ENCODE data around the gene SETD2. TPM values are rescaled to one million over a fixed set of nuclear protein-coding genes. Genes with fewer than 3 reads are reported as not detected.

SETD2 gene
- total and polyA plus RNA-seq, 2 experiments from 2014 or later = 16.7 to 45.2 TPM

DNA sequence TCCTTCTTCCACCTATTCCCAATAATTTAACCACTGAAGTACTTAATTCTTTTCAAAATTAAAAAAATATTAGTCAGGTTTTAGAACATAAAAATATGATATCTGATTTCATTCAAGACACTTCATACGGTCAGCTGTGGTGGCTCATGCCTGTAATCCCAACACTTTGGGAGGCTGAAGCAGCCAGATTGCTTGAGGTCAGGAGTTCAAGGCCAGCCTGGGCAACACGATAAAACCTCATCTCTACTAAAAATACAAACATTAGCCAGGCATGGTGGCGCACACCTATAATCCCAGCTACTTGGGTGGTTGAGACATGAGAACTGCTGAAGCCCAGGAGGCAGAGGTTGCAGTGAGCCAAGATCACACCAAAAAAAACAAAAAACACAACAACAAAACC is 127.8 kb downstream of the SETD2 start (continued):
- TF ChIP-seq ZNF331 (CRISPR knock-in tag; IDR thresholded peaks at IDR 0.05; ENCODE audit: low read depth) (no peak), ZNF114 (CRISPR knock-in tag; IDR thresholded peaks at IDR 0.05) (no peak), STAT1 (IDR thresholded peaks at IDR 0.05; ENCODE audit: unreplicated experiment) (no peak), NANOG (IDR thresholded peaks at IDR 0.05; ENCODE audit: borderline replicate concordance) (no peak)
- TF ChIP-seq, protein P1, sequence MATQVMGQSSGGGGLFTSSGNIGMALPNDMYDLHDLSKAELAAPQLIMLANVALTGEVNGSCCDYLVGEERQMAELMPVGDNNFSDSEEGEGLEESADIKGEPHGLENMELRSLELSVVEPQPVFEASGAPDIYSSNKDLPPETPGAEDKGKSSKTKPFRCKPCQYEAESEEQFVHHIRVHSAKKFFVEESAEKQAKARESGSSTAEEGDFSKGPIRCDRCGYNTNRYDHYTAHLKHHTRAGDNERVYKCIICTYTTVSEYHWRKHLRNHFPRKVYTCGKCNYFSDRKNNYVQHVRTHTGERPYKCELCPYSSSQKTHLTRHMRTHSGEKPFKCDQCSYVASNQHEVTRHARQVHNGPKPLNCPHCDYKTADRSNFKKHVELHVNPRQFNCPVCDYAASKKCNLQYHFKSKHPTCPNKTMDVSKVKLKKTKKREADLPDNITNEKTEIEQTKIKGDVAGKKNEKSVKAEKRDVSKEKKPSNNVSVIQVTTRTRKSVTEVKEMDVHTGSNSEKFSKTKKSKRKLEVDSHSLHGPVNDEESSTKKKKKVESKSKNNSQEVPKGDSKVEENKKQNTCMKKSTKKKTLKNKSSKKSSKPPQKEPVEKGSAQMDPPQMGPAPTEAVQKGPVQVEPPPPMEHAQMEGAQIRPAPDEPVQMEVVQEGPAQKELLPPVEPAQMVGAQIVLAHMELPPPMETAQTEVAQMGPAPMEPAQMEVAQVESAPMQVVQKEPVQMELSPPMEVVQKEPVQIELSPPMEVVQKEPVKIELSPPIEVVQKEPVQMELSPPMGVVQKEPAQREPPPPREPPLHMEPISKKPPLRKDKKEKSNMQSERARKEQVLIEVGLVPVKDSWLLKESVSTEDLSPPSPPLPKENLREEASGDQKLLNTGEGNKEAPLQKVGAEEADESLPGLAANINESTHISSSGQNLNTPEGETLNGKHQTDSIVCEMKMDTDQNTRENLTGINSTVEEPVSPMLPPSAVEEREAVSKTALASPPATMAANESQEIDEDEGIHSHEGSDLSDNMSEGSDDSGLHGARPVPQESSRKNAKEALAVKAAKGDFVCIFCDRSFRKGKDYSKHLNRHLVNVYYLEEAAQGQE (IDR thresholded peaks at IDR 0.05; ENCODE audit: unreplicated experiment) = no peak
- TF ChIP-seq, protein P2, sequence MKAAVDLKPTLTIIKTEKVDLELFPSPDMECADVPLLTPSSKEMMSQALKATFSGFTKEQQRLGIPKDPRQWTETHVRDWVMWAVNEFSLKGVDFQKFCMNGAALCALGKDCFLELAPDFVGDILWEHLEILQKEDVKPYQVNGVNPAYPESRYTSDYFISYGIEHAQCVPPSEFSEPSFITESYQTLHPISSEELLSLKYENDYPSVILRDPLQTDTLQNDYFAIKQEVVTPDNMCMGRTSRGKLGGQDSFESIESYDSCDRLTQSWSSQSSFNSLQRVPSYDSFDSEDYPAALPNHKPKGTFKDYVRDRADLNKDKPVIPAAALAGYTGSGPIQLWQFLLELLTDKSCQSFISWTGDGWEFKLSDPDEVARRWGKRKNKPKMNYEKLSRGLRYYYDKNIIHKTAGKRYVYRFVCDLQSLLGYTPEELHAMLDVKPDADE (IDR thresholded peaks at IDR 0.05) = no peak

DNA sequence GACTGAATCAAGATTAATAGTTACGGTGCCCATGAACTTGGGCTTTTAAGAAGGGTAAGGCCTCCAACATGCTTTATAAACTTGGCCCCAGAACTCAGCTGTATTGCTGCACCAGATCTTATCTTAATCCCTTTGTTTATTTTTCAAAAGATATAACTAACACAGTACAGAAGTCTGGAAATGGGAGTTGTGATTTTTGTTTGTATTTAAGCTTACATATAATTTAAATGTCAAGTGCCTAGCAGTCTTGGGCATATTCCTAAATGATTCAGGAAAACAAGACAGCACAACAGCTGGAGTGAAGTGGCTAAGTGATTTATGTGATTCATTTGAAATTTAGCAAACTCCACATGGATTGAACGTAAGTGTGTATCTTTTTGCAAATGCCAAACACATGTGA is 128.3 kb downstream of the SETD2 start:
- no peaks in the 10 kb centered on the region for H3K27me3 Mint-ChIP-seq (ENCODE audit: insufficient read depth, low read depth, poor library complexity)
- DNase-seq (ENCODE audit: low spot score) (no peak), ATAC-seq (no peak)
- Histone ChIP-seq H3K27ac (ENCODE audit: low read depth) (no peak overlapping the region), H3F3A (replicated peaks; ENCODE audit: low read depth) (no peaks in the 10 kb centered on the region), H3K36me3 (ENCODE audit: insufficient read depth) (peaks cover 29% of the 10 kb centered on the region), H4K20me1 (replicated peaks; ENCODE audit: insufficient read depth) (peaks cover 12% of the 10 kb centered on the region; the same call in 1 of the 2 replicates), H3K9me2 (ENCODE audit: insufficient read depth) (no peaks in the 10 kb centered on the region), H3K27me3 (ENCODE audit: insufficient read depth) (no peaks in the 10 kb centered on the region), H3K4me1 (ENCODE audit: insufficient read depth) (no peaks in the 10 kb centered on the region), H2AFZ (no peak overlapping the region), H3K4me3 (no peak overlapping the region), H3K79me2 (replicated peaks; ENCODE audit: insufficient read depth) (no peaks in the 10 kb centered on the region), H3K4me2 (no peak overlapping the region)
- H3K36me3 Mint-ChIP-seq (ENCODE audit: low read depth) = peaks cover 50% of the 10 kb centered on the region
- no peak overlapping the region for H3K4me3 Mint-ChIP-seq
- H3K4me1 Mint-ChIP-seq = no peaks in the 10 kb centered on the region
- no peak overlapping the region for H3K27ac Mint-ChIP-seq
- H3K9me3 Mint-ChIP-seq = 0 out of 3 replicates have a peak, but pooled peaks cover 4% of the 10 kb centered on the region
- TF ChIP-seq NANOG (IDR thresholded peaks at IDR 0.05; ENCODE audit: borderline replicate concordance) (no peak), EZH2phosphoT487 (IDR thresholded peaks at IDR 0.05; ENCODE audit: unreplicated experiment) (no peak), CREB1 (CRISPR knock-in tag; IDR thresholded peaks at IDR 0.05; ENCODE audit: low read depth) (no peak), STAT1 (IDR thresholded peaks at IDR 0.05; ENCODE audit: unreplicated experiment) (no peak), EZH2 (IDR thresholded peaks at IDR 0.05; ENCODE audit: low read depth, unreplicated experiment) (no peak), JUNB (IDR thresholded peaks at IDR 0.05; ENCODE audit: unreplicated experiment) (no peak), ZNF331 (CRISPR knock-in tag; IDR thresholded peaks at IDR 0.05; ENCODE audit: low read depth) (no peak), POLR2AphosphoS5 (IDR thresholded peaks at IDR 0.05; ENCODE audit: low read depth) (no peak)
- TF ChIP-seq, protein P3, sequence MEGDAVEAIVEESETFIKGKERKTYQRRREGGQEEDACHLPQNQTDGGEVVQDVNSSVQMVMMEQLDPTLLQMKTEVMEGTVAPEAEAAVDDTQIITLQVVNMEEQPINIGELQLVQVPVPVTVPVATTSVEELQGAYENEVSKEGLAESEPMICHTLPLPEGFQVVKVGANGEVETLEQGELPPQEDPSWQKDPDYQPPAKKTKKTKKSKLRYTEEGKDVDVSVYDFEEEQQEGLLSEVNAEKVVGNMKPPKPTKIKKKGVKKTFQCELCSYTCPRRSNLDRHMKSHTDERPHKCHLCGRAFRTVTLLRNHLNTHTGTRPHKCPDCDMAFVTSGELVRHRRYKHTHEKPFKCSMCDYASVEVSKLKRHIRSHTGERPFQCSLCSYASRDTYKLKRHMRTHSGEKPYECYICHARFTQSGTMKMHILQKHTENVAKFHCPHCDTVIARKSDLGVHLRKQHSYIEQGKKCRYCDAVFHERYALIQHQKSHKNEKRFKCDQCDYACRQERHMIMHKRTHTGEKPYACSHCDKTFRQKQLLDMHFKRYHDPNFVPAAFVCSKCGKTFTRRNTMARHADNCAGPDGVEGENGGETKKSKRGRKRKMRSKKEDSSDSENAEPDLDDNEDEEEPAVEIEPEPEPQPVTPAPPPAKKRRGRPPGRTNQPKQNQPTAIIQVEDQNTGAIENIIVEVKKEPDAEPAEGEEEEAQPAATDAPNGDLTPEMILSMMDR (conservative IDR thresholded peaks at IDR 0.05; ENCODE audit: low read depth in 2 of 2) = no peak
- TF ChIP-seq, protein P4, sequence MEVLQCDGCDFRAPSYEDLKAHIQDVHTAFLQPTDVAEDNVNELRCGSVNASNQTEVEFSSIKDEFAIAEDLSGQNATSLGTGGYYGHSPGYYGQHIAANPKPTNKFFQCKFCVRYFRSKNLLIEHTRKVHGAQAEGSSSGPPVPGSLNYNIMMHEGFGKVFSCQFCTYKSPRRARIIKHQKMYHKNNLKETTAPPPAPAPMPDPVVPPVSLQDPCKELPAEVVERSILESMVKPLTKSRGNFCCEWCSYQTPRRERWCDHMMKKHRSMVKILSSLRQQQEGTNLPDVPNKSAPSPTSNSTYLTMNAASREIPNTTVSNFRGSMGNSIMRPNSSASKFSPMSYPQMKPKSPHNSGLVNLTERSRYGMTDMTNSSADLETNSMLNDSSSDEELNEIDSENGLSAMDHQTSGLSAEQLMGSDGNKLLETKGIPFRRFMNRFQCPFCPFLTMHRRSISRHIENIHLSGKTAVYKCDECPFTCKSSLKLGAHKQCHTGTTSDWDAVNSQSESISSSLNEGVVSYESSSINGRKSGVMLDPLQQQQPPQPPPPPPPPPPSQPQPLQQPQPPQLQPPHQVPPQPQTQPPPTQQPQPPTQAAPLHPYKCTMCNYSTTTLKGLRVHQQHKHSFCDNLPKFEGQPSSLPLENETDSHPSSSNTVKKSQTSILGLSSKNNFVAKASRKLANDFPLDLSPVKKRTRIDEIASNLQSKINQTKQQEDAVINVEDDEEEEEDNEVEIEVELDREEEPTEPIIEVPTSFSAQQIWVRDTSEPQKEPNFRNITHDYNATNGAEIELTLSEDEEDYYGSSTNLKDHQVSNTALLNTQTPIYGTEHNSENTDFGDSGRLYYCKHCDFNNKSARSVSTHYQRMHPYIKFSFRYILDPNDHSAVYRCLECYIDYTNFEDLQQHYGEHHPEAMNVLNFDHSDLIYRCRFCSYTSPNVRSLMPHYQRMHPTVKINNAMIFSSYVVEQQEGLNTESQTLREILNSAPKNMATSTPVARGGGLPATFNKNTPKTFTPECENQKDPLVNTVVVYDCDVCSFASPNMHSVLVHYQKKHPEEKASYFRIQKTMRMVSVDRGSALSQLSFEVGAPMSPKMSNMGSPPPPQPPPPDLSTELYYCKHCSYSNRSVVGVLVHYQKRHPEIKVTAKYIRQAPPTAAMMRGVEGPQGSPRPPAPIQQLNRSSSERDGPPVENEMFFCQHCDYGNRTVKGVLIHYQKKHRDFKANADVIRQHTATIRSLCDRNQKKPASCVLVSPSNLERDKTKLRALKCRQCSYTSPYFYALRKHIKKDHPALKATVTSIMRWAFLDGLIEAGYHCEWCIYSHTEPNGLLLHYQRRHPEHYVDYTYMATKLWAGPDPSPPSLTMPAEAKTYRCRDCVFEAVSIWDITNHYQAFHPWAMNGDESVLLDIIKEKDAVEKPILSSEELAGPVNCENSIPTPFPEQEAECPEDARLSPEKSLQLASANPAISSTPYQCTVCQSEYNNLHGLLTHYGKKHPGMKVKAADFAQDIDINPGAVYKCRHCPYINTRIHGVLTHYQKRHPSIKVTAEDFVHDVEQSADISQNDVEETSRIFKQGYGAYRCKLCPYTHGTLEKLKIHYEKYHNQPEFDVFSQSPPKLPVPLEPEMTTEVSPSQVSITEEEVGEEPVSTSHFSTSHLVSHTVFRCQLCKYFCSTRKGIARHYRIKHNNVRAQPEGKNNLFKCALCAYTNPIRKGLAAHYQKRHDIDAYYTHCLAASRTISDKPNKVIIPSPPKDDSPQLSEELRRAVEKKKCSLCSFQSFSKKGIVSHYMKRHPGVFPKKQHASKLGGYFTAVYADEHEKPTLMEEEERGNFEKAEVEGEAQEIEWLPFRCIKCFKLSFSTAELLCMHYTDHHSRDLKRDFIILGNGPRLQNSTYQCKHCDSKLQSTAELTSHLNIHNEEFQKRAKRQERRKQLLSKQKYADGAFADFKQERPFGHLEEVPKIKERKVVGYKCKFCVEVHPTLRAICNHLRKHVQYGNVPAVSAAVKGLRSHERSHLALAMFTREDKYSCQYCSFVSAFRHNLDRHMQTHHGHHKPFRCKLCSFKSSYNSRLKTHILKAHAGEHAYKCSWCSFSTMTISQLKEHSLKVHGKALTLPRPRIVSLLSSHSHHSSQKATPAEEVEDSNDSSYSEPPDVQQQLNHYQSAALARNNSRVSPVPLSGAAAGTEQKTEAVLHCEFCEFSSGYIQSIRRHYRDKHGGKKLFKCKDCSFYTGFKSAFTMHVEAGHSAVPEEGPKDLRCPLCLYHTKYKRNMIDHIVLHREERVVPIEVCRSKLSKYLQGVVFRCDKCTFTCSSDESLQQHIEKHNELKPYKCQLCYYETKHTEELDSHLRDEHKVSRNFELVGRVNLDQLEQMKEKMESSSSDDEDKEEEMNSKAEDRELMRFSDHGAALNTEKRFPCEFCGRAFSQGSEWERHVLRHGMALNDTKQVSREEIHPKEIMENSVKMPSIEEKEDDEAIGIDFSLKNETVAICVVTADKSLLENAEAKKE (CRISPR knock-in tag; IDR thresholded peaks at IDR 0.05) = no peak

All from GM23338 (cell line).